HG02840 (cell line): ENCODE data around the gene RILPL1.
"Not testable (repeated sequence)": the region's sequence is repeated elsewhere in the genome, so short reads cannot be mapped to it uniquely, and the experiment has no call there.

Experiments
- ATAC-seq: cut with Tn5 transposase; IDR thresholded peaks from one replicate; pipeline ENCODE4 v1.9.1; 2021; ENCODE audit warnings: mild to moderate bottlenecking, moderate library complexity, moderate number of reproducible peaks; ENCODE audit not compliant: unreplicated experiment, low FRiP score

RILPL1 gene, protein sequence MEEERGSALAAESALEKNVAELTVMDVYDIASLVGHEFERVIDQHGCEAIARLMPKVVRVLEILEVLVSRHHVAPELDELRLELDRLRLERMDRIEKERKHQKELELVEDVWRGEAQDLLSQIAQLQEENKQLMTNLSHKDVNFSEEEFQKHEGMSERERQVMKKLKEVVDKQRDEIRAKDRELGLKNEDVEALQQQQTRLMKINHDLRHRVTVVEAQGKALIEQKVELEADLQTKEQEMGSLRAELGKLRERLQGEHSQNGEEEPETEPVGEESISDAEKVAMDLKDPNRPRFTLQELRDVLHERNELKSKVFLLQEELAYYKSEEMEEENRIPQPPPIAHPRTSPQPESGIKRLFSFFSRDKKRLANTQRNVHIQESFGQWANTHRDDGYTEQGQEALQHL

DNA sequence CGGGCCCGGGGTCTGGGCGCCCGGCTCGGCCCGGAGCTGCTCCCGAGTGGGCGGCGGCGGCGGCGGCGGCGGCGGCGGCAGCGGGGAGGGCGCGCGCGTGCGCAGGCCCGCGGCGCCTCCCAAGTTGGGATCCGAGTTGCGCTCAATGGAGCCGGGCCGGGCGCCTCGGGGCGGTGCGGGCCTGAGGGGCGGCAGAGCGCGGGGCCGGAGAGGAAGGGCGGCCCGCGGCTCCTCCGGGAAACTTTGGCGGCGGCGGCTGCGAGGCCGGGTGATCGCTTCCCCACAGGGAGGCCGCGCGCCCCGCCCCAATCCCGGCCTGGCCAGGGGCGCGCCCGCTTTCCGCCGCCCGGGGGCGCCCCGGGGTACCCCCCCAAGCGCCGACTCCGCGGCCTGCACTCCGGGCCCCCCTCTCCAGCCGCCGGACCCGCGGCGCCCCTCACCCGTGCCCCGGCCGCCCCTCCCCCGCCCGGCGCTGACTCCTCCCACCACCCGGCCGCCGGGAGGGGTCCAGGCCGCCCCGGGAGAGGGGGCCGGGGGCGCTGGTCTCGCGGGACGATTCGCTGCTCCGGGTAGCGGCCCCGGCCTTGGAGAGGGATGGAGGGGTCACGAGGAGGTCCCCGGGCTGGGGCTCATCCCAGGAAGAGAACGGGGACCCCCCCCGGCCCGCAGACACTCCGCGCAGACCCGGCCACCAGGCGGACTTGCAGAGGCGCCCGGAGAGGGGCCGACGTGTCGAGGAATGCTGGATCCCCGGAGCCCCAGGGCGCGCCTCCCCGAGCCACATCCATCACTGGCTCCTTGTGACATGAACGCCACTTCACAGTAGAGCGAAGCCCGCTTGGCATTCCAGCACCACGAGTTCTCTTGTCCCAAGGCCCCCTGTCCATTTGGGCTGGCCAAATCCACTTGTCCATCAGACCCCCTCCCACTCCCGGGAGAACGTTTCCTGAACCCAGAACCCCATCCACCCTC lies at the start of gene RILPL1:
Gene RILPL1, minus strand, starts transcription at position 48 of the 972 bp plus-strand sequence. CDS start 237 bp downstream, outside the sequence.
- no peak for ATAC-seq

DNA sequence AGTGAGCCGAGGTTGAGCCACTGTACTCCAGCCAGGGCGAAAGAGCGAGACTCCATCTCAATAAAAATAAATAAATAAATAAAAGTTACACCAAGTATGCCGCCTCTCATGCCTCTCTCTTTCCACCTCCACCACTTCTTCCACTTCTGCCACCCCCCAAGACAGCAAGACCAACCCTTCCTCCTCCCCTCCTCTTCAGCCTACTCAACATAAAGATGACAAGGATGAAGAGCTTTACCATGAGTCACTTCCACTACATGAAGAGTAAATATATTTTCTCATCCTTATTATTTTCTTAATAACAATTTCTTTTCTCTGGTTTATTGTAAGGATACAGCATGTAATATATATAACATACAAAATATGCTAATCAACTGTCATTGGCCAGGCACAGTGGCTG lies 47.3 kb upstream of the RILPL1 start:
- no peak for ATAC-seq

DNA sequence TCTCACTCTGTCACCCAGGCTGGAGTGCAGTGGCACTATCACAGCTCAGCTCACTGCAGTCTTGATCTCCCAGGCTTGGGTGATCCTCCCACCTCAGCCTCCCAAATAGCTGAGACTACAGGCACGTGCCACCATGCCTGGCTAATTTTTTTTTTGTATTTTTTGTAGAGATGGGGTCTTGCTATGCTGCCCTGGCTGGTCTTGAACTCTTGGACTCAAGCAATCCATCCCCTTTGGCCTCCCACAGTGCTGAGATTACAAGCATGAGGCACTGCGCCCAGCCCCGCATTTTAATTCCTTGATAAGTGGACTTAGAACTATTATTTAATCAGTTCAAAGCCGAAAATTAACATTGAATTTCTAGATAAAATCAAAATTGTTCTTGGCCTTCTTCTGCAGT lies 45.3 kb upstream of the RILPL1 start:
- ATAC-seq = not testable (repeated sequence)

DNA sequence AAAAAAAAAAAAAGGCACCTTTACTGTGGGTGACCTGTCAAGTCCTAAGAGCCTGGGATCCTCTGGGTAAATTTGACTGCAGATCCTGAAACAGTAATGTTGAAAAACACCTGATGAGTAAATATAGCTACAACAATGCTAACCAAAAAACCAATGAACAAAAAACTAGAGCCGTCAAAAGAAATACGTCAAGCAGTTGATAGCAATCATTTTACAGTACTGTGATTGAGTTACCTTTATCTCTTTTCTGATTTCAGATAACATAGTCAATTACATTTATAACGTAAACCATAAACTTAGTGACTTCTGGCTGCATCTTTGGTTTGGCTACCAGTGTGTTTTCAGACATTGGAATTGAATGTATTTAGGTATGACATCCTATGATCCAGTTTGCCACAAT lies 44.7 kb upstream of the RILPL1 start:
- ATAC-seq = no peak

DNA sequence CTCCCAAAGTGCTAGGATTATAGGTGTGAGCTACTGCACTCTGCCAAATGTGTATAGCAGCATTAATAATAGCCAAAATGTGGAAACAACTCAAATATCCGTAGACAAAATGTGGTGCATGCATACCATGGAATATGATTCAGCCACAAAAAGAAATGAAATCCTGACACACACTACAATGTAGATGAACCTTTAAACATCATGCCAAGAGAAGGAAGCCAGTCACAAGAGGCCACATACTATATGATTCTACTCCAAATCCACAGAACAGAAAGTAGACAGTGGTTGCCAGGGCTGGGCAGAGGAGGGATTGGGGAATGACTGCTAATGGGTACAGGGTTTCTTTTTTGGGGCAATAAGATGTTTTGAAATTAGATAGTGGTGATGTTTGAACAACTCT lies 43.1 kb upstream of the RILPL1 start:
- ATAC-seq = no peak

DNA sequence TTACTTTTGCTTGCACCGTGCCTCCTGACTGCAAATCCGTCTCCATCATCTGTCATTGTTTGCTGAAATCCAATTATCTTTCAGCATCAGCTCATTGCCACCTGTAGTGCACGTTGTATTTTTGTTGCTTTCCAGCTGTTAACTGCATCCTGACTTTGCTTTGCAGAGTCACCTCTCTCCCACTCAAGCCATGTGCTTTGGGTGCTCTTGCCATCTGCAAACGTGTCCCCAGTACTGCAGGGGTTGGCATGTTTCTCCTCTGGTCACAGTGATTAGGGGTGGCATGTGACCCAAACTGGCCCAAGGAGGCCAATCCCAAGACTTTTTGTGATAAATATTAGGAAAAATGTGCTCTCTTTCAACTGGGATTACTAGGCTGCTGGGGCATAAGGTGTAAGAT lies 40.4 kb upstream of the RILPL1 start:
- no peak for ATAC-seq

DNA sequence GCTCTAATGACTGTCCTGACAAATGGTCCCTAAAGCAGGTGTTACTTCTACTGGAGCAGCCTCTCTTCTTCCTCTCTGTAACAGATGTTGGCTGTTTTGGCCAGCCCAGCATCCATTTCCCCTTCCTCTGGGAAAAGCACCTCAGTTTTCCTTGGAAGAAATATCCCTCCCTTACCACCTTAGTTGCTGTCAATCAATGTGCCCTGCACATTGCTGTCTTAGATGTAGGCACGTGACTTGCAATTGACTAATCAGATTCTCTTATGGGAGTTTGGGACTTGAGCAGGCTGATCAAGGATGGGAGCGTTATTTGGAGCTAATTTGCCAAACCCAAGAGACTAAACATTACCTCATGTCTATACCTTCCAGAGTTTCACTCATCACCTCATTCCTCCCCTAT lies 38.9 kb upstream of the RILPL1 start:
- no peak for ATAC-seq

DNA sequence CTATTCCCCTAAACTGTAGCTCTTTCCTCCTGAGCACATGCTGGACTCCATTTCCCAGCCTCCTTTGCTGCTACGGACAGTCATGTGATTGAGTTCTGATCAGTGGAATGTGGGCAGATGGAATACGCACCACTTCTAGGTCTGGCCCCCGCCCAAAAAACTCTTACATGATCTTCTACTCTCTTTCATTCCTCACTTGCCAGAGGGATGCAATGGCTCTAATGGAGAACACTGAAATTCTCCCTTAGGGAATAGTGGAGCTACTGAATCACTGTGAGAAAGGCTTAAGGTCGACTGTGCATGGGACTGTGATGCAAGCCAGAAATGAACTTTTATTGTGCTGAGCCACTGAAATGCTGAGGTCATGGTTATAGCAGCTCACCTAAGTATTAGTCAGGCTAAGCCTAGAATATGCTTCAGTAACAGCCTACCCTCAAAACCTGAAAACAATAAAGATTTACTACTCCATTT lies 37.9 kb upstream of the RILPL1 start:
- no peak for ATAC-seq

DNA sequence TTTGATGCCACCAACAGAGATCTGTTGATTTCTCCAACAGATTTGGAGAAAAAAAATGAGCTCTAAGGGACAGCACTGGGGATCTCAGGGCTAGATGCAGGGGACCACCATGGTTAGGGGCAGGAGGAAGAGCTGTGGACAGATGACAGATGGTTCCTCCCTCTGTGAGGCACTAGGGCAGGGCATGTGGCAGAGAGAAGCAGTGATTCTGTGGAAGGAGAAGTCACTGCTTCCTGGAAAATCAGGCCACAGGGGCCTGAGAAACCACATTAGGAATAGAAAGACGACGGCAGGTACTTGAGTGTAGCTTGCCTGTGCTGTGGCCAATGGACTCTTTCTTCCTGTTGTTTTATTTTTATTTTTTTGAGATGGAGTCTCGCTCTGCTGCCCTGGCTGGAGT lies 25.9 kb upstream of the RILPL1 start:
- no peak for ATAC-seq

DNA sequence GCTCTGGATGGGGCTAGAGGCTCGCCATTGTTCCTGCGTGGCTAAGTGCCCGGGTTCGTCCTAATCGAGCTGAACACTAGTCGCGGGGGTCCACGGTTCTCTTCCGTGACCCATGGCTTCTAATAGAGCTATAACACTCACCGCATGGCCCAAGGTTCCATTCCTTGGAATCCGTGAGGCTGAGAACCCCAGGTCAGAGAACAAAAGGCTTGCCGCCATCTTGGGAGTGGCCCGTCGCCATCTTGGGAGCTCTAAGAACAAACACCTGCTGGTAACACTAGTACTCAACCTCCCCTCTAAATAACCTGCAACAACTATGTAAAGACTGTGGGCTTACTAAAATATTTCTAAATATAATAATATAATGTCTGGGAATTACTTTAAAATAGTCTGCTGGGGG lies 25.0 kb upstream of the RILPL1 start:
- not testable (repeated sequence) for ATAC-seq

DNA sequence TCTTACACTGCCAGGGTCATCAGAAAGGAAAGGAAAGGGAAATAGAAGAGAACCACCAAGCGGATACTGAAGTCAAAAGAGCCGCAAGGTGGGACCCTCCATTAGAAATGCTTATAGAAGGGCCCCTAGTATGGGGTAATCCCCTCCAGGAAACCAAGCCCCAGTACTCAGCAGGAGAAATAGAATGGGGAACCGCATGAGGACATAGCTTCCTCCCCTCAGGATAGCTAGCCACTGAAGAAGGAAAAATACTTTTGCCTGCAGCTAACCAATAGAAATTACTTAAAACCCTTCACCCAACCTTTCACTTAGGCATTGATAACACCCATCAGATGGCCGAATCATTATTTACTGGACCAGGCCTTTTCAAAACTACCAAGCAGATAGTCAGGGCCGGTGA lies 21.3 kb upstream of the RILPL1 start:
- ATAC-seq = not testable (repeated sequence)

DNA sequence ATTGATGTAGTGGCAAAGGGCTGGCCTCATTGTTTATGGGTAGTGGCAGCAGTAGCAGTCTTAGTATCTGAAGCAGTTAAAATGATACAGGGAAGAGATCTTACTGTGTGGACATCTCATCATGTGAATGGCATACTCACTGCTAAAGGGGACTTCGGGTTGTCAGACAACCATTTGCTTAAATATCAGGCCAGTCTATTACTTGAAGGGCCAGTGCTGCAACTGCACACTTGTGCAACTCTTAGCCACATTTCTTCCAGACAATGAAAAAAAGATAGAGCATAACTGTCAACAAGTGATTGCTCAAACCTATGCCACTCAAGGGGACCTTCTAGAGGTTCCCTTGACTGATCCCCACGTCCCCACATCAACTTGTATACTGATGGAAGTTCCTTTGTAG lies 20.6 kb upstream of the RILPL1 start:
- not testable (repeated sequence) for ATAC-seq

DNA sequence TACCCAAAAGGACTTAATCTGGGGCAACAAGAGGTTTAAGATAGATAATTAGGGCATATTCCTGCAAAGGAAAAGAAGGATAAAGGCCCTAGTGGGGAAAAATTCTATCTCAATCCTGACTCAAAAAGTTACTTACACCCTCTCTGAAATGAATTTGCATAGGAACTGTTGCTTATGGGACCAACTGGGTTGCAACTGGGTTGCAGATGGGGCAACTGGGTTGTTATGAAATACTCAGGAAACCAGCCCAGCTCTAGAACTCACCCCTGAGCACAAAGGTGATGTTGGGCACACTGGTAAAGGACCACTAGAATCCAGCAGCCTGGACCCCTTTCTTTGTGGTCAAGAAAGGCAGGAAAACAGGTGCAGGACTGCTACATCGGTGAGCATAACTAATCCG lies 17.2 kb upstream of the RILPL1 start:
- no peak for ATAC-seq

DNA sequence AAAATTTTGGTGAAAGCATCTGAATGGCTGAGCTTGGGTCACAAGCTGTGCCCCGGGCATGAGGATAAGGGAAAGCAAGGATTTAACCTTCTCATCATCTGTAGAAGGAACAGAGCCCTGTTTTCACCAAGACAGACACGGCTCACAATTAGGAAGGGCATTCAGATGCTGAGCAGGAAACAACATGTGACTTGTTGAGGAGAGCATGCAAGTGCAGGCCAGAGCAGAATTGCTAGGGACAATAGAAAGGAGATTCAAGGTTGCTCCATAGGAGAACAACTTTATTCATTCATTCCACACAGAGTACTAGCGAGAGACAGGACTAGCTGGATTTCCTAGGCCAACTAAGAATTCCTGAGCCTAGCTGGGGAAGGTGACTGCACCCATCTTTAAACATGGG lies 14.6 kb upstream of the RILPL1 start:
- ATAC-seq = no peak

DNA sequence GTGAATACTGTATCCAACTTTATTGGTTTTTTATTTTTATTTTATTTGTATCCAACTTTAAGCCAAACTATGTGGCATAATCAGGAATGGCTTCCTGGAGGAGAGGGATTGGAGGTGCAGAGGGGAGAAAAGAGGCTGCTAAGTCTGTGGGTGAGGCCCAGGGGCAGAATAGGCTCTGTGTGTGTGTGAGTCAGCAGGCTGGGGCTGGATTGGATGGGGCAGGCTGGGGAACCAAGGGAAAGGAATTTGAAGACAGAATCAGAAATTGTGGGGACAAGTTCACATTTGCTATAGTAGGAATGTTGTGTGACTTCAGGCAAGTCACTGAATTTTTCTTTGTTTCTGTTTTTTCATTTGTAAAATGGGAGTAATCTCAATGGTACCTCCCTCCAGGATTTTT lies 12.8 kb upstream of the RILPL1 start:
- no peak for ATAC-seq

DNA sequence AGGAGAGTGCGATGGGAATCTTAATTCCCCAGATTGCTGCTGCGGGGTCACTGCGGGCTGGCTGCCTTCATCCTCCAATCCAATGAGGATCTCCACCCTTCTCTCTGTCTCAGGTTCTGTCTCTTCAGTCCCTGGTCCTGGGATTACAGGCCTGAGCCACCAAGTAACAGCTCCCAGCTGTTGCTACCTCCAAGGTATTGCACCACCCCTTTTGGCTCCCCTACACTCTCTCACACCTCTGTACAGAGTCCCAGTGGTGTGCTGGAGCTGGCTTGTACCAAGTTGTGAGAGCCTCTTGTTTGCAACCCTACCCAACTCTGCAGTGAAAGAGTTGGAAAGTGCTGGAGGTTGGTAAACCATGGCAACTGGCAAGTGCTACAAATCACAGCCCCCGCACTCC lies 10.0 kb upstream of the RILPL1 start:
- ATAC-seq = no peak

DNA sequence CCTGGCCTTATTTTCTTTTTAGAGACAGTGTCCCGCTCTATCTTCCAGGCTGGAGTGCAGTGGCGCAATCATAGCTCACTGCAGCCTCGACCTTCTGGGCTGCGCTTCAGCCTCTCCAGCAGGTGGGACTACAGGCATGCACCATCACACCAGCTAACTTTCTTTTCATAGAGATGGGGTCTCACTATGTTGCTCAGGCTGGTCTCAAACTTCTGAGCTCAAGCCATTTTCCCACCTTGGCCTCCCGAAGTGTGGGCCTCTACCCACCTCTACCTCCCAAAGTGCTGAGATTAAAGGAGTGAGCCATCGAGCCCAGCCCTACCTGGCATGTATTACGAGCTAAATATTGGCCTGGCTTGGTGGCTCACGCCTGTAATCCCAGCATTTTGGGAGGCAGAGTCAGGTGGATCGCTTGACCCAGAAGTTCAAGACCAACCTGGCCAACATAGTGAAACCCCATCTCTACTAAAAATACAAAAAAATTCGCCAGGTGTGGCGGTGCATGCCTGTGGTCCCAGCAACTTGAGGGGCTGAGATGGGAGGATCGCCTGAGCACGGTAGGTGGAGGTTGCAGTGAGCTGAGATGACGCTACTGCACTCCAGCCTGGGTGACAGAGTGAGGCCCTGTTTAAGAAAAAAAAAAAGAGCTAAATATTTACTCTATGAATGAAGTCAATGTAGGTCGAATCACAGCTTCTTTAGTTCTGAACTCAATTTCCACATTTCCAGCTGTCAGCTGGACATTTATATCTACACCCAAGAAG lies 7.6 kb upstream of the RILPL1 start:
- ATAC-seq = no peak

DNA sequence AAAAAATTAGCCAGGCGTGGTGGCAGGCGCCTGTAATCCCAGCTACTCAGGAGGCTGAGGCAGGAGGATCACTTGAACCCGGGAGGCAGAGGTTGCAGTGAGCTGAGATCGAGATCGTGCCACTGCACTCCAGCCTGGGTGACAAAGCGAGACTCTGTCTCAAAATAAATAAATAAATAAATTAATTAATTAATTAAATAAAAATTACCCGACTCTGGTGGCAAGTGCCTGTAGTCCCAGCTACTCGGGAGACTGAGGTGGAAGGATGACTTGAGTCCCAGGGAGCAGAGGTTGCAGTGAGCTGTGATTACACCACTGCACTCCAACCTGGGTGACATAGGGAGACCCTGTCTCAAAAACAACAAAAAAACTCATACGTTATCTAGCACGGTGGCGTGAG lies 2.4 kb upstream of the RILPL1 start:
- ATAC-seq = not testable (repeated sequence)

DNA sequence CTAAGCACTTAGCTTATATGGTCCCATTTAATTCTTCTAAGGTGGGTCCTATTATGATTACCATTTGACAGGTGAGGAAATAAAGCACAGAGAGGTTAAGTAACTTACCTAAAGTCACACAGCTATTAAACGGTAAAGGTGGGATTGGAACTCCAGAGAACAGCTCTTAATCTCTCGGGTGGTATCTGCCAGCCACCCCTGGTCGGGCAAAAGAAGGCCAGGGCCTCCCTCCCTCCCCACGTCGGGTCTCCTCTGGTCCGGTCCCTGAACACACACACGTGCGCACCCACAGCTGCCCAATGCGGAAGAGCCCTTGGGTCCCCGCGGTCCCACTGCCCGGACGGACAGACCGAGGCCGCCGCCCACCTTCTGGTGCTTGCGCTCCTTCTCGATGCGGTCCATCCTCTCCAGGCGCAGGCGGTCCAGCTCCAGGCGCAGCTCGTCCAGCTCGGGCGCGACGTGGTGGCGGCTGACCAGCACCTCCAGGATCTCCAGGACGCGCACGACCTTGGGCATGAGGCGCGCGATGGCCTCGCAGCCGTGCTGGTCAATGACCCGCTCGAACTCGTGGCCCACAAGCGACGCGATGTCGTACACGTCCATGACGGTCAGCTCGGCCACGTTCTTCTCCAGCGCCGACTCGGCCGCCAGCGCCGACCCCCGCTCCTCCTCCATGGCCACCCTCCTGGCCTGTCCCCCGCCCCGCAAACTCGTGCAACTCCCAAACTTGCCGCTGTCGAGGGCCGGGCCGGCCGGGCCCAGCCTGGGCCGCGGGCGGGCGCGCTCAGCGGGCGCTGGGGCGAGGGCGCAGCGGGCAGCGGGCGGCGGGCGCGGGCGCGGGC lies 490 bp downstream of the RILPL1 start:
- no peak for ATAC-seq

DNA sequence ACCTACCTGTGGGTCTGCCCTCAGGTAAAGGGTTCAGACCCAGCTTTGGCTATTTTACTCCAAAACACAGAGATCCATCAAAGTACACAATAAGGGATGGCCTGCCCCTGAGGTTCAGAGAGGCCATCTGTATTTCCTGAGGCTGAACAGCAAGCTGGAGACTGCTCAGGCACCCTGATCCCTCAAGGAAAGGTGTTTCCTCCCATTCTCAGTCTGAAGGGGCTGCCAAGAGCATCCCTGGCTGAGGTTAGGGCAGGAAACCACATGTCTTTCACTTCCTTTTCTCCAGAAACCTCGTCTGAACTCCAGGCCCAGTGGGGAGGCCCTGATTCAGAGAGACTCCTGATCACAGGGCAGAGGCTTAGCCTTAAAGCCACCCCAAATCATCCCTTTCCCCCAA lies 1.5 kb downstream of the RILPL1 start:
- no peak for ATAC-seq
